ENCODE data around the gene PWWP2A. TPM values are rescaled to one million over a fixed set of nuclear protein-coding genes. Genes with fewer than 3 reads are reported as not detected.

Gene PWWP2A
- total and polyA plus RNA-seq, 10 of the 15 experiments (the other 5 are each of a cell fraction or from before 2014, with no cell fraction given) = 5.7 to 26.1 (median 17.7) TPM

DNA sequence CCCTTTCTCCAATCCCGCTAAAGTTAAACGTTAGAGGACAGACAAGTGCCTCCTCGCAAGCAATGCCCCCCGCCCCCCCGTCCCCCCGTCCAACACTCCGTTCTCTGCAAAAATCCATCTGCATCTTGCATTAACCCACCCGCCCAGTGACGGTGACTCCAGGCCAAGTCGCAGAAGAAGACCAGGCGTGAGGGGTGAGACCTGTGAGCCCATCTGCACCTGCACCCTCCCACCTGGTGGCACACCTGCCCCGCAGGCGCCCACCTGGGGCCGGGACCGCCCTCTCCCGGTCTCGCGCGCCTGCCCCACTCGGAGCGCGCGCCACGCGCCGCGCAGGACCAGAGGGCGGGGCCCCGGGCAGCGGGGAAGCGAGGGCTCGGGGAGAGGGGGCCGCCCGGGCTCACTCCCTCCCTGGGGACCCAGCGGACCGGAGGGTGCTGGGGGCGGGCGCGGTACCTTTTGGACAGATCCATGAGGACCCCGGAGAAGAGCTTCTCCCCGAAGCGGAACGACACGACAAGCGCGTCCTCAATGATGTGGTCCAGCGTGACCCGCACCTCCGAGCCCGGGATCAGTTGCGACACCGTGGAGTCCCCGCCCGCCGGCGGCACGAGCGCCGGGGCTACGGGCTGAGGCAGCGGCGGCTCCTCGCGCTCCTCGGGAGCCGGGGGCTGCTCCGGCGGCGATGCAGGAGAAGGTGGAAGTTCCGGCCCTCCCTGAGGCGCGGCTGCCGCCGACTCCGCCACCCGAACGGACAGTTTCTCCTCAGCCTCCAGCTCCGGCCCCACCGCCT lies 705 bp downstream of the PWWP2A start (continued):
- TF ChIP-seq RCOR1 (conservative IDR thresholded peaks at IDR 0.05; ENCODE audit: low read depth, low read length) (no peak), NR2F1 (conservative IDR thresholded peaks at IDR 0.05) (0 out of 2 replicates have a peak, but pooled peaks have one; percentile 31), CREM (IDR thresholded peaks at IDR 0.05; ENCODE audit: low read depth) (no peak), KDM1A (IDR thresholded peaks at IDR 0.05; ENCODE audit: borderline replicate concordance) (no peak)

DNA sequence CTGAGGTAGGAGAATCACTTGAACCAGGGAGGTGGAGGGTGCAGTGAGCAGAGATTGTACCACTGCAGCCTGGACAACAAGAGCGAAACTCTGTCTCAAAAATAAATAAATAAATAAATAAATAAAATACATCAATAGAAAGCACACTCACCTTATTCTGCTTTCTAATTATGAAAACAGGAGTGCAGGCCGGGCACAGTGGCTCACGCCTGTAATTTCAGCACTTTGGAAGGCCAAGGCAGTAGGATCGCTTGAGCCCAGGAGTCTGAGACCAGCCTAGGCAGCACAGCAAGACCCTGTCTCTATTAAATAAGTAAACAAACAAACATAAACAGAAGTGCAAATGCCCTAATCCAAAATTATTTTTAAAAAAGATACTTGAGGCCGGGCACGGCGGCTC lies 2.3 kb downstream of the PWWP2A start:
- FAIRE-seq (no peak), ATAC-seq (no peak), DNase-seq (ENCODE audit: low read depth, low spot score) (no peak)
- Histone ChIP-seq H3K4me2 (ENCODE audit: control insufficient read depth, insufficient read depth) (peak overlapping the region; percentile 27; the same call in 1 of the 2 replicates), H3K9ac (ENCODE audit: control insufficient read depth, insufficient read depth, low read length) (no peak overlapping the region), H3K4me3 (no peak overlapping the region), H3K79me2 (ENCODE audit: control insufficient read depth, insufficient read depth, low read length) (peaks cover 16% of the 10 kb centered on the region), H3K9me3 (replicated peaks; ENCODE audit: control insufficient read depth, insufficient read depth, low read length) (peaks cover 4% of the 10 kb centered on the region; the same call in 2 of the 3 replicates), H3K36me3 (ENCODE audit: control insufficient read depth in 2 of 2, insufficient read depth in 2 of 2, low read length in 1 of 2) (peaks cover 0 to 21% of the 10 kb centered on the region in 2 experiments; a peak in 2 of 4 replicates), H2AFZ (ENCODE audit: control insufficient read depth, low read depth, low read length) (no peak overlapping the region), H4K20me1 (ENCODE audit: control insufficient read depth, insufficient read depth) (no peaks in the 10 kb centered on the region), H3K4me1 (ENCODE audit: control insufficient read depth, insufficient read depth, low read length) (peaks cover 3% of the 10 kb centered on the region), H3K27ac (ENCODE audit: control insufficient read depth, insufficient read depth) (no peak overlapping the region), H3K27me3 (replicated peaks in 1 of 2; ENCODE audit: control insufficient read depth in 2 of 2, insufficient read depth in 2 of 2, low read length in 1 of 2) (no peaks in the 10 kb centered on the region)
- TF ChIP-seq, protein P1, sequence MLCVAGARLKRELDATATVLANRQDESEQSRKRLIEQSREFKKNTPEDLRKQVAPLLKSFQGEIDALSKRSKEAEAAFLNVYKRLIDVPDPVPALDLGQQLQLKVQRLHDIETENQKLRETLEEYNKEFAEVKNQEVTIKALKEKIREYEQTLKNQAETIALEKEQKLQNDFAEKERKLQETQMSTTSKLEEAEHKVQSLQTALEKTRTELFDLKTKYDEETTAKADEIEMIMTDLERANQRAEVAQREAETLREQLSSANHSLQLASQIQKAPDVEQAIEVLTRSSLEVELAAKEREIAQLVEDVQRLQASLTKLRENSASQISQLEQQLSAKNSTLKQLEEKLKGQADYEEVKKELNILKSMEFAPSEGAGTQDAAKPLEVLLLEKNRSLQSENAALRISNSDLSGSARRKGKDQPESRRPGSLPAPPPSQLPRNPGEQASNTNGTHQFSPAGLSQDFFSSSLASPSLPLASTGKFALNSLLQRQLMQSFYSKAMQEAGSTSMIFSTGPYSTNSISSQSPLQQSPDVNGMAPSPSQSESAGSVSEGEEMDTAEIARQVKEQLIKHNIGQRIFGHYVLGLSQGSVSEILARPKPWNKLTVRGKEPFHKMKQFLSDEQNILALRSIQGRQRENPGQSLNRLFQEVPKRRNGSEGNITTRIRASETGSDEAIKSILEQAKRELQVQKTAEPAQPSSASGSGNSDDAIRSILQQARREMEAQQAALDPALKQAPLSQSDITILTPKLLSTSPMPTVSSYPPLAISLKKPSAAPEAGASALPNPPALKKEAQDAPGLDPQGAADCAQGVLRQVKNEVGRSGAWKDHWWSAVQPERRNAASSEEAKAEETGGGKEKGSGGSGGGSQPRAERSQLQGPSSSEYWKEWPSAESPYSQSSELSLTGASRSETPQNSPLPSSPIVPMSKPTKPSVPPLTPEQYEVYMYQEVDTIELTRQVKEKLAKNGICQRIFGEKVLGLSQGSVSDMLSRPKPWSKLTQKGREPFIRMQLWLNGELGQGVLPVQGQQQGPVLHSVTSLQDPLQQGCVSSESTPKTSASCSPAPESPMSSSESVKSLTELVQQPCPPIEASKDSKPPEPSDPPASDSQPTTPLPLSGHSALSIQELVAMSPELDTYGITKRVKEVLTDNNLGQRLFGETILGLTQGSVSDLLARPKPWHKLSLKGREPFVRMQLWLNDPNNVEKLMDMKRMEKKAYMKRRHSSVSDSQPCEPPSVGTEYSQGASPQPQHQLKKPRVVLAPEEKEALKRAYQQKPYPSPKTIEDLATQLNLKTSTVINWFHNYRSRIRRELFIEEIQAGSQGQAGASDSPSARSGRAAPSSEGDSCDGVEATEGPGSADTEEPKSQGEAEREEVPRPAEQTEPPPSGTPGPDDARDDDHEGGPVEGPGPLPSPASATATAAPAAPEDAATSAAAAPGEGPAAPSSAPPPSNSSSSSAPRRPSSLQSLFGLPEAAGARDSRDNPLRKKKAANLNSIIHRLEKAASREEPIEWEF (IDR thresholded peaks at IDR 0.05; ENCODE audit: insufficient replicate concordance, low read depth, low read length) = no peak
- TF ChIP-seq NRF1 (conservative IDR thresholded peaks at IDR 0.05; ENCODE audit: low read depth, low read length) = no peak
- no peak for TF ChIP-seq IKZF1 (conservative IDR thresholded peaks at IDR 0.05)
- no peak for TF ChIP-seq KAT2A (conservative IDR thresholded peaks at IDR 0.05; ENCODE audit: control insufficient read depth, low read depth, low read length)
- no peak for TF ChIP-seq ZNF622 (IDR thresholded peaks at IDR 0.05)
- TF ChIP-seq ZBED1 (IDR thresholded peaks at IDR 0.05; ENCODE audit: borderline replicate concordance) = no peak
- RAD21 ChIA-PET (ENCODE audit: unreplicated experiment) = interaction anchor here (1.4 kb wide), 1 partner anchor 228 kb away, joined by 4 read pairs; no protein-coding TSS in a partner anchor
- CTCF ChIA-PET = interaction anchor here (0.7 to 1.7 kb wide), 2 partner anchors 9 to 13 kb away, joined by 3 to 4 read pairs; no protein-coding TSS in a partner anchor
- intact Hi-C loops (cut with micrococcal nuclease; ENCODE audit: unreplicated experiment) = no loop called here
- WGBS (ENCODE audit: insufficient coverage, insufficient replicate concordance, low lambda C conversion rate, missing lambda C conversion rate) = 95% methylated on average over 7 of the region's 7 CpGs
- POLR2A ChIA-PET = no interaction called here
- in situ Hi-C loops (cut with MboI) = no loop called here
- SMC1A ChIA-PET (ENCODE audit: uncharacterized antibody, unreplicated experiment) = interaction anchor here (1.2 to 1.3 kb wide), 2 partner anchors 9 to 95 kb away, joined by 4 read pairs; no protein-coding TSS in a partner anchor
- BruUV-seq (replicated peaks) = no TSS peak

Data from GM12878 (cell line).